K562 (cell line): Measurements from ENCODE around the gene TCP10L. TPM values are rescaled to one million over a fixed set of nuclear protein-coding genes. Genes with fewer than 3 reads are reported as not detected.
A peak's percentile ranks its signal among the peaks of the same experiment; 100 is the strongest.
"Not testable (repeated sequence)": the region's sequence is repeated elsewhere in the genome, so short reads cannot be mapped to it uniquely, and the experiment has no call there.

ENCODE experiments used
- ATAC-seq: fragments of 200-7000 bp; cut with Tn5 transposase; 3 replicates; pipeline ENCODE4 v1.9.1; 2020; ENCODE audit warnings: moderate library complexity
- BruUV-seq: library from RNA; stranded (reverse); fragments of 400-500 nt; replicated peaks from 2 replicates; lab custom pipeline; 2021; lab: Mats Ljungman, UMichigan
- CTCF ChIA-PET: fragments of 300-600 bp; formaldehyde crosslinking; extraction: SDS; loops from one replicate; lab custom pipeline; 2021; ENCODE audit warnings: low intra/inter-chr PET ratio; lab: Yijun Ruan, JAX
- POLR2A ChIA-PET: fragments of 300-600, 350-650 bp; sonication (Branson Sonifier 250); formaldehyde crosslinking; extraction: SDS; loops from one replicate; lab custom pipeline; 2021; ENCODE audit warnings: antibody characterized with exemption, inconsistent platforms; lab: Yijun Ruan, JAX
- DNase-seq, 4 experiments: peaks; one replicate each; pipeline versions ENCODE4 v3.0.0 to v3.0.0-alpha.2; 2011 to 2018; ENCODE audit warnings: low spot score in 3 of 4, mixed read lengths in 3 of 4; ENCODE audit errors: extremely low read depth in 1 of 4
- FAIRE-seq: peaks from 2 replicates; lab custom pipeline; 2011; peaks lifted over from hg19 to GRCh38; lab: Jason Lieb, UNC
- H2AFZ ChIP-seq: 2 replicates; pipeline ENCODE4 v1.6.0; 2011; ENCODE audit warnings: low read depth, low read length, control low read depth, inconsistent platforms
- H3K27ac ChIP-seq: fragments of 200-600 bp; 3 replicates; pipeline ENCODE4 v1.8.0; 2011; ENCODE audit warnings: low read depth, mild to moderate bottlenecking, control low read depth, inconsistent platforms, low read length, moderate library complexity, mixed read lengths; ENCODE audit errors: extremely low read depth
- H3K27me3 ChIP-seq, 2 experiments: fragments of 300-600 bp in 1 of 2; 2 replicates in 1 of 2; 3 replicates in 1 of 2; pipeline versions ENCODE4 v1.6.0 to v1.8.0; 2011; ENCODE audit warnings: inconsistent platforms in 2 of 2, low read length in 2 of 2, mild to moderate bottlenecking in 1 of 2, mixed read lengths in 1 of 2, moderate library complexity in 1 of 2; ENCODE audit not compliant: control insufficient read depth in 2 of 2, insufficient read depth in 2 of 2
- H3K36me3 ChIP-seq: fragments of 300-600 bp; 3 replicates; pipeline ENCODE4 v1.8.0; 2011; ENCODE audit warnings: mild to moderate bottlenecking, low read length, inconsistent platforms; ENCODE audit not compliant: control insufficient read depth, insufficient read depth
- H3K4me1 ChIP-seq, 2 experiments: fragments of 200-600 bp in 1 of 2; replicated peaks in 1 of 2; 2 replicates in 1 of 2; 3 replicates in 1 of 2; pipeline versions ENCODE4 v1.5.1 to v1.8.0; 2011; ENCODE audit warnings: inconsistent platforms in 2 of 2, low read length in 2 of 2, mild to moderate bottlenecking in 1 of 2, mixed read lengths in 1 of 2, moderate library complexity in 1 of 2; ENCODE audit not compliant: control insufficient read depth in 2 of 2, insufficient read depth in 2 of 2
- H3K4me2 ChIP-seq: 2 replicates; pipeline ENCODE4 v1.6.1; 2011; ENCODE audit warnings: low read length, control low read depth, inconsistent platforms, mixed read lengths; ENCODE audit not compliant: insufficient read depth
- H3K4me3 ChIP-seq: fragments of 200-600 bp; sonication (generic), shearing (Covaris generic); 2 replicates; pipeline ENCODE4 v1.5.1; 2016; ENCODE audit warnings: control low read depth, inconsistent platforms
- H3K79me2 ChIP-seq: fragments of 200-600 bp; 3 replicates; pipeline ENCODE4 v1.8.0; 2011; ENCODE audit warnings: low read length, inconsistent platforms; ENCODE audit not compliant: control insufficient read depth, insufficient read depth
- H3K9ac ChIP-seq, 2 experiments: 2 replicates each; pipeline versions ENCODE4 v1.6.0 to v1.6.1; 2011; ENCODE audit warnings: low read depth in 2 of 2, low read length in 2 of 2, control low read depth in 1 of 2, inconsistent platforms in 1 of 2, mild to moderate bottlenecking in 1 of 2, mixed read lengths in 1 of 2; ENCODE audit not compliant: insufficient read depth in 1 of 2
- H3K9me1 ChIP-seq: one replicate; pipeline ENCODE4 v1.6.0; 2011; ENCODE audit warnings: inconsistent platforms, mild to moderate bottlenecking, low read length, moderate library complexity; ENCODE audit not compliant: control insufficient read depth, insufficient read depth
- H3K9me3 ChIP-seq: replicated peaks from 2 replicates; pipeline ENCODE4 v1.5.1; 2011; ENCODE audit warnings: low read depth, low read length, inconsistent platforms; ENCODE audit not compliant: control insufficient read depth, insufficient read depth
- H4K20me1 ChIP-seq: replicated peaks from 2 replicates; pipeline ENCODE4 v1.6.1; 2011; ENCODE audit warnings: low read length, inconsistent platforms, mixed read lengths; ENCODE audit not compliant: control insufficient read depth, insufficient read depth
- C11orf30 ChIP-seq: fragments of 450-650 bp; IDR thresholded peaks from 2 replicates; pipeline ENCODE4 v1.6.1; 2016; ENCODE audit warnings: low read depth, mild to moderate bottlenecking
- CSDE1 ChIP-seq, 2 experiments: fragments of 450-650 bp; IDR thresholded peaks; 2 replicates each; pipeline ENCODE4 v1.6.1; 2016; ENCODE audit warnings: mild to moderate bottlenecking in 1 of 2
- GTF2F1 ChIP-seq: IDR thresholded peaks from 2 replicates; pipeline ENCODE4 v1.6.1; 2011; ENCODE audit warnings: low read depth, low read length, improper control_type of control experiment
- JUND ChIP-seq, 2 experiments: IDR thresholded peaks; 2 replicates in 1 of 2; 3 replicates in 1 of 2; pipeline ENCODE4 v1.6.1; 2011; ENCODE audit warnings: borderline replicate concordance in 2 of 2, low read depth in 2 of 2, low read length in 2 of 2, improper control_type of control experiment in 1 of 2, missing biosample characterization in 1 of 2, missing genetic modification characterization in 1 of 2, missing genetic modification reagents in 1 of 2
- MAFG ChIP-seq: fragments of 450-650 bp; conservative IDR thresholded peaks from 2 replicates; pipeline ENCODE4 v1.6.1; 2016; ENCODE audit warnings: missing genetic modification characterization, missing compliant biosample characterization
- PCBP2 ChIP-seq: fragments of 200-400 bp; formaldehyde crosslinking; IDR thresholded peaks from 2 replicates; pipeline ENCODE4 v1.6.1; 2018; ENCODE audit warnings: low read length, low read depth, mild to moderate bottlenecking, moderate library complexity; ENCODE audit not compliant: poor library complexity, severe bottlenecking
- SMARCA5 ChIP-seq: fragments of 450-650 bp; IDR thresholded peaks from 2 replicates; pipeline ENCODE4 v1.6.1; 2016
- ZNF24 ChIP-seq: fragments of 450-650 bp; IDR thresholded peaks from 2 replicates; pipeline ENCODE4 v1.6.1; 2016
- ZNF316 ChIP-seq: fragments of 450-650 bp; IDR thresholded peaks from 2 replicates; pipeline ENCODE4 v1.6.1; 2016
- WGBS: fragments of 100-300 bp; shearing (Covaris generic); methylation state at CpG from one replicate; pipeline ENCODE4 v1.1.6; 2016; ENCODE audit warnings: low coverage, mixed read lengths; ENCODE audit not compliant: insufficient coverage; ENCODE audit errors: missing lambda C conversion rate; 5-methylcytosine and 5-hydroxymethylcytosine counted together
- in situ Hi-C: fragments of 300-500 bp; cut with MboI; formaldehyde crosslinking; loops from 4 replicates; pipeline ENCODE4 v1.15.0; 2018; ENCODE audit warnings: inconsistent platforms, mixed read lengths
- intact Hi-C: fragments of 100-400 bp; cut with micrococcal nuclease; formaldehyde crosslinking; loops from 2 replicates; pipeline ENCODE4 v1.14.2; 2022
- polyA plus RNA-seq, 8 experiments: library from polyadenylated mRNA; depleted of rRNA in 4 of 8; stranded (reverse) in 5 of 8; unstranded in 3 of 8; fragments of >200 nt; fragmentation: Nextera tagmentation in 2 of 8; fragmentation: Illumina TruSeq in 1 of 8; extraction: Ambion mirVana in 2 of 8; extraction: Trizol in 1 of 8; gene quantifications; 2 replicates each; pipeline versions ENCODE4 v1.2.1 to v1.2.3, GENCODE V29; 2011 to 2014; ENCODE audit warnings: inconsistent platforms in 1 of 8, missing spikeins in 1 of 8
- total RNA-seq, 7 experiments: library from RNA; depleted of rRNA in 6 of 7; stranded (reverse); fragments of >200 nt in 6 of 7; fragmentation: Illumina TruSeq in 2 of 7; extraction: Trizol in 2 of 7; gene quantifications; 2 replicates each; pipeline versions ENCODE4 v1.2.1 to v1.2.3, GENCODE V29; 2011 to 2021; ENCODE audit warnings: low replicate concordance in 1 of 7
- TF ChIP-seq, protein P1 (sequence below): fragments of 450-650 bp; IDR thresholded peaks from 2 replicates; pipeline ENCODE4 v1.6.1; 2016; ENCODE audit warnings: low read depth, mild to moderate bottlenecking, moderate library complexity
- TF ChIP-seq, protein P2 (sequence below), 2 experiments: IDR thresholded peaks in 1 of 2; conservative IDR thresholded peaks in 1 of 2; 2 replicates each; pipeline ENCODE4 v1.6.1; 2016; ENCODE audit warnings: low read depth in 2 of 2, mild to moderate bottlenecking in 1 of 2, missing compliant biosample characterization in 1 of 2, missing genetic modification characterization in 1 of 2, moderate library complexity in 1 of 2

The TCP10L gene
- total and polyA plus RNA-seq, 9 of the 15 experiments (the other 6 are each of a cell fraction or from before 2014, with no cell fraction given), result 0.34 to 0.91 (median 0.56) TPM; not detected in 2

DNA sequence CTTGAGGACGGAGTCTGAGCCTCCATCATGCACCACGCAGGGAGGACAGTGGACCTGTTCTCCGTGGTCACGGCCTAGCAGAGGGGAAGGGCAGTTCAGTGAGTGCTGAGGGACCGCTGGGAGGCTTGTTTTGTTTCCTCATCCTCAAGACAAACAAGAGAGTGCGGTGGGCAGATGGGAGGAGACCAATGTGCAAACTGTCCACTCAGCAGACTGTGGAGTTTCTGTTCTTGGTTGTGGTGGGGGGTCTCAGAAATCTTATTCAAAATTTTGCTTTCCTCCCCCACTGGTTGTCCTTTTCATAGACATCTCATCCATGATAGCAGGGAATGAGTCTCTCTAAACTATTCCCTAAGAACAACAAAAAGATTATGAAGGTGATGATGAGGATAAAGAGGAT lies 32.9 kb upstream of the TCP10L start:
- POLR2A ChIA-PET, FAIRE-seq, H3K9ac ChIP-seq, H3K27me3 ChIP-seq, H3K79me2 ChIP-seq, CTCF ChIA-PET, intact Hi-C loops, H3K4me2 ChIP-seq, H3K4me3 ChIP-seq, in situ Hi-C loops, H3K9me3 ChIP-seq, BruUV-seq, DNase-seq, H4K20me1 ChIP-seq, H3K27ac ChIP-seq, H3K9me1 ChIP-seq, H3K36me3 ChIP-seq, H3K4me1 ChIP-seq, ATAC-seq: not testable (repeated sequence)
- TF ChIP-seq MAFG, result peak; percentile 40; the same call in 1 of the 2 replicates
- peak; percentile 58 for TF ChIP-seq ZNF316
- TF ChIP-seq C11orf30, result peak; percentile 62
- 46% methylated on average over 6 of the region's 6 CpGs for WGBS
- H2AFZ ChIP-seq, result peak overlapping the region; percentile 72

DNA sequence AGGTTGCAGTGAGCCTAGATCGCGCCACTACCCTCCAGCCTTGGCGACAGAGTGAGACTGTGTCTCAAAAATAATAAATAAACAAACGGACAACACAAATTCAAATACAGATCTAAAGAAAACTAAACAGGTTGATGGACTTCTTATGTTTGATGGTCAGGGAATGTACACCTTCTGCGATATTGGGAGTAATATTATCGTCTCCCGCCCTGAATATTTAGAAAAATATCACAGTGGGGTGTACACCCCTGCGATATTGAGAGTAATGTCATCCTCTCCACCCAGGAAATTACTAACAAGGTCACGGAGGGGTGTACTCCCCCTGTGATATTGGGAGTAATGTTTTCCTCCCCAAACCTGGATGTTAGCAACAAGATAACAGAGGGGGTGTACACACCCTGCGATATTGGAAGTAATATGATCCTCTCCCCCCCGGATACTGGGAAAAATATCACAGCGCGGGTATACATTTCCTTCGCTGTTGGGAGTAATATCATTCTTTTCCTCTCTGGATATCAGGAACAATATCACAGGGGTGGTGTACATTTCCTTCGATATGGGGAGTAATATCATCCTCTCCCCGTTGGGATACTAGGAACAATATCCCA lies 28.2 kb upstream of the TCP10L start:
- DNase-seq (peak in 2 of 4 experiments; percentile 31 to 75), ATAC-seq (peak; percentile 19), FAIRE-seq (peak; percentile 52)
- Histone ChIP-seq H3K27me3 (no peaks in the 10 kb centered on the region), H3K9me1 (peaks cover 4% of the 10 kb centered on the region), H3K4me3 (peak overlapping the region; percentile 89), H2AFZ (peak overlapping the region; percentile 100), H3K27ac (peak overlapping the region; percentile 96), H3K79me2 (peaks cover 32% of the 10 kb centered on the region), H3K4me2 (peak overlapping the region; percentile 98), H3K9me3 (no peaks in the 10 kb centered on the region), H4K20me1 (no peaks in the 10 kb centered on the region), H3K36me3 (peaks cover 20% of the 10 kb centered on the region), H3K9ac (peak overlapping the region; percentile 93 to 96), H3K4me1 (peaks cover 0 to 21% of the 10 kb centered on the region in 2 experiments; a peak in 4 of 5 replicates)
- CTCF ChIA-PET, result no interaction called here
- BruUV-seq, result no TSS peak
- intact Hi-C loops (loop anchor here (5.0 kb wide), 2 partner anchors 159 to 221 kb away; partner anchors contain the start of genes PAXBP1 and URB1), in situ Hi-C loops (no loop called here)
- WGBS, result 0% methylated on average over 16 of the region's 16 CpGs
- POLR2A ChIA-PET, result interaction anchor here (2.1 to 3.2 kb wide), 2 partner anchors 12 kb away, joined by 7 to 13 read pairs; no protein-coding TSS in a partner anchor
- TF ChIP-seq GTF2F1, result no peak
- TF ChIP-seq CSDE1 (IDR thresholded peaks at IDR 0.05), result no peak
- TF ChIP-seq, protein P1, sequence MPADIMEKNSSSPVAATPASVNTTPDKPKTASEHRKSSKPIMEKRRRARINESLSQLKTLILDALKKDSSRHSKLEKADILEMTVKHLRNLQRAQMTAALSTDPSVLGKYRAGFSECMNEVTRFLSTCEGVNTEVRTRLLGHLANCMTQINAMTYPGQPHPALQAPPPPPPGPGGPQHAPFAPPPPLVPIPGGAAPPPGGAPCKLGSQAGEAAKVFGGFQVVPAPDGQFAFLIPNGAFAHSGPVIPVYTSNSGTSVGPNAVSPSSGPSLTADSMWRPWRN, result no peak
- TF ChIP-seq, protein P2, sequence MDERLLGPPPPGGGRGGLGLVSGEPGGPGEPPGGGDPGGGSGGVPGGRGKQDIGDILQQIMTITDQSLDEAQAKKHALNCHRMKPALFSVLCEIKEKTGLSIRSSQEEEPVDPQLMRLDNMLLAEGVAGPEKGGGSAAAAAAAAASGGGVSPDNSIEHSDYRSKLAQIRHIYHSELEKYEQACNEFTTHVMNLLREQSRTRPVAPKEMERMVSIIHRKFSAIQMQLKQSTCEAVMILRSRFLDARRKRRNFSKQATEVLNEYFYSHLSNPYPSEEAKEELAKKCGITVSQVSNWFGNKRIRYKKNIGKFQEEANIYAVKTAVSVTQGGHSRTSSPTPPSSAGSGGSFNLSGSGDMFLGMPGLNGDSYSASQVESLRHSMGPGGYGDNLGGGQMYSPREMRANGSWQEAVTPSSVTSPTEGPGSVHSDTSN (CRISPR knock-in tag; IDR thresholded peaks at IDR 0.05; ENCODE audit: low read depth), result no peak
- TF ChIP-seq, protein P2 (tag; conservative IDR thresholded peaks at IDR 0.05; ENCODE audit: low read depth), result no peak
- no peak for TF ChIP-seq PCBP2
- no peak for TF ChIP-seq SMARCA5
- TF ChIP-seq JUND (IDR thresholded peaks at IDR 0.05; ENCODE audit: borderline replicate concordance, low read depth, low read length), result peak; percentile 50
- 0 out of 3 replicates have a peak, but pooled peaks have one; percentile 15 for TF ChIP-seq JUND (tag; IDR thresholded peaks at IDR 0.05; ENCODE audit: borderline replicate concordance, low read depth, low read length)
- TF ChIP-seq ZNF24, result no peak
